Hepatocyte (in vitro differentiated cells): ENCODE data around the gene KCNQ2.

Experiments
- EZH2 ChIP-seq: fragments of 200-600 bp; sonication (generic); IDR thresholded peaks from 2 replicates; pipeline ENCODE4 v1.6.1; 2016; ENCODE audit warnings: antibody characterized with exemption, mild to moderate bottlenecking, borderline replicate concordance
- EZH2phosphoT487 ChIP-seq: fragments of 200-600 bp; sonication (generic); IDR thresholded peaks from one replicate; pipeline ENCODE4 v1.6.1; 2018; ENCODE audit warnings: antibody characterized with exemption, mild to moderate bottlenecking, low read depth, moderate library complexity; ENCODE audit not compliant: unreplicated experiment, severe bottlenecking
- TF ChIP-seq, protein P1 (sequence below): fragments of 200-600 bp; sonication (generic); IDR thresholded peaks from 2 replicates; pipeline ENCODE4 v1.5.1; 2016; ENCODE audit warnings: antibody characterized with exemption, mild to moderate bottlenecking; ENCODE audit not compliant: poor library complexity

DNA sequence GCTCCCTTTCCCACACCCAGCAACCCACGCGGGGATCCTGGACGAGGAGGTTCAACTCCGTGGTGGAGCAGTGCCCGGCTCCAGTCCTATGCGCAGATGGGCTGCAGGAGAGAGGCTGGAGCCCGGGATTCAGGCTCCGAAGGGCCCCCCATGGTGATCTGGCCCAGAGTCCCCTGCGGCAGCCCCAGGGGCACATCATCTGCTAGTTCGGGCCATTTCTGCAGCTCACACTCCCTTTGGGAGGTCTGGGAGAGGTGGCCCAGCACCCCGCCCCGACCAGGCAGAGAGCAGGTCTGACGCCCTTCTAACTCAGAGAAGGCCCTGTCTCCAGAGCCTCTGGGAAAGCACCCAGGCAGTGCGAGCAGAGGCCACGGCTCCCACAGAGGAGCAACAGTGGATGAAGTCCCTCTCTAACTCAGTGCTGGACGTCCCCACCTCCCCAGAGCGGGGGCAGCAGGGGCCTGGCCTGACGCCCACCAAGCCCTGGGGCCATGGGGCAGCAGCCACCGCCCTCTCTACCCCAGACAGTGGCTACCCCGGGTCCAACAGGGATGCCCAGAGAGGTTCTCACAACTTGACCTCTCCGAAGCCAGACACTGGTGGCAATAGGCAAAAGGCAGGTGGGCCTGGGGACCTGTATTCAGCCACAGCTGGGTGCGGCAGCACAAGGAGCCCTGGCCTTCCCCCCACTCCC is 3.3 kb downstream of the KCNQ2 start:
- TF ChIP-seq, protein P1, sequence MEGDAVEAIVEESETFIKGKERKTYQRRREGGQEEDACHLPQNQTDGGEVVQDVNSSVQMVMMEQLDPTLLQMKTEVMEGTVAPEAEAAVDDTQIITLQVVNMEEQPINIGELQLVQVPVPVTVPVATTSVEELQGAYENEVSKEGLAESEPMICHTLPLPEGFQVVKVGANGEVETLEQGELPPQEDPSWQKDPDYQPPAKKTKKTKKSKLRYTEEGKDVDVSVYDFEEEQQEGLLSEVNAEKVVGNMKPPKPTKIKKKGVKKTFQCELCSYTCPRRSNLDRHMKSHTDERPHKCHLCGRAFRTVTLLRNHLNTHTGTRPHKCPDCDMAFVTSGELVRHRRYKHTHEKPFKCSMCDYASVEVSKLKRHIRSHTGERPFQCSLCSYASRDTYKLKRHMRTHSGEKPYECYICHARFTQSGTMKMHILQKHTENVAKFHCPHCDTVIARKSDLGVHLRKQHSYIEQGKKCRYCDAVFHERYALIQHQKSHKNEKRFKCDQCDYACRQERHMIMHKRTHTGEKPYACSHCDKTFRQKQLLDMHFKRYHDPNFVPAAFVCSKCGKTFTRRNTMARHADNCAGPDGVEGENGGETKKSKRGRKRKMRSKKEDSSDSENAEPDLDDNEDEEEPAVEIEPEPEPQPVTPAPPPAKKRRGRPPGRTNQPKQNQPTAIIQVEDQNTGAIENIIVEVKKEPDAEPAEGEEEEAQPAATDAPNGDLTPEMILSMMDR: no peak
- TF ChIP-seq EZH2 (no peak), EZH2phosphoT487 (no peak)
